NT2/D1 (cell line): ENCODE results near the gene SAMD3.

Experiments used
- SUZ12 ChIP-seq: IDR thresholded peaks from 2 replicates; pipeline ENCODE4 v1.6.1; 2011; ENCODE audit not compliant: insufficient read length, insufficient read depth; ENCODE audit errors: extremely low read depth
- YY1 ChIP-seq: IDR thresholded peaks from 2 replicates; pipeline ENCODE4 v1.6.1; 2011; ENCODE audit not compliant: insufficient read length, insufficient read depth
- ZNF274 ChIP-seq: IDR thresholded peaks from 2 replicates; pipeline ENCODE4 v1.6.1; 2011; ENCODE audit warnings: mild to moderate bottlenecking, low read depth, low read length

GRCh38 chr6:130244728-130245127, 22.0 kb upstream of the SAMD3 start:
- TF ChIP-seq YY1 (no peak), ZNF274 (no peak), SUZ12 (no peak)
